OCI-LY3 (cell line): Measurements from ENCODE around the gene FBXL14.

ENCODE experiments used
- H2AFZ ChIP-seq: fragments of 200-600, 300-600 bp; shearing (Covaris generic); 2 replicates; pipeline ENCODE4 v1.6.0; 2014; ENCODE audit warnings: antibody characterized with exemption, low read depth, low read length
- H3K27ac ChIP-seq: fragments of 200-600, 300-600 bp; sonication (generic); 2 replicates; pipeline ENCODE4 v1.5.1; 2014; ENCODE audit warnings: mild to moderate bottlenecking, low read length, moderate library complexity, mixed read lengths
- H3K27me3 ChIP-seq: fragments of 200-600, 300-600 bp; sonication (generic); 2 replicates; pipeline ENCODE4 v1.6.1; 2014; ENCODE audit warnings: low read depth, low read length, mixed read lengths
- H3K36me3 ChIP-seq: fragments of 200-600, 300-600 bp; sonication (generic); replicated peaks from 2 replicates; pipeline ENCODE3; 2014; ENCODE audit warnings: low read depth, low read length, mixed read lengths
- H3K4me1 ChIP-seq: fragments of 300-600, 200-600 bp; sonication (generic); 2 replicates; pipeline ENCODE4 v1.6.1; 2014; ENCODE audit warnings: low read length, mixed read lengths
- H3K4me2 ChIP-seq: fragments of 200-600, 300-600 bp; sonication (generic); 2 replicates; pipeline ENCODE4 v1.6.1; 2014; ENCODE audit warnings: low read length, mixed read lengths
- H3K4me3 ChIP-seq: fragments of 300-600, 200-600 bp; sonication (generic); 2 replicates; pipeline ENCODE4 v1.5.1; 2014; ENCODE audit warnings: antibody characterized with exemption, mild to moderate bottlenecking, low read length, moderate library complexity
- H3K79me2 ChIP-seq: fragments of 300-600, 200-600 bp; shearing (Covaris generic); 2 replicates; pipeline ENCODE4 v1.6.1; 2014; ENCODE audit warnings: mild to moderate bottlenecking, low read length, mixed read lengths
- H3K9ac ChIP-seq: fragments of 300-600, 200-600 bp; shearing (Covaris generic); 2 replicates; pipeline ENCODE4 v1.6.0; 2014; ENCODE audit warnings: mild to moderate bottlenecking, low read length, moderate library complexity
- H3K9me3 ChIP-seq: fragments of 200-600, 300-600 bp; shearing (Covaris generic); 2 replicates; pipeline ENCODE4 v1.6.1; 2014; ENCODE audit warnings: low read length, mixed read lengths; ENCODE audit not compliant: insufficient read depth
- H4K20me1 ChIP-seq: fragments of 200-600, 300-600 bp; sonication (generic); 2 replicates; pipeline ENCODE4 v1.6.1; 2016; ENCODE audit warnings: low read length, mixed read lengths; ENCODE audit not compliant: insufficient read depth
- CTCF ChIP-seq: fragments of 200-600, 300-600 bp; sonication (generic); IDR thresholded peaks from 2 replicates; pipeline ENCODE4 v1.5.1; 2014; ENCODE audit warnings: antibody characterized with exemption, low read length, low read depth
- EZH2phosphoT487 ChIP-seq: fragments of 200-600 bp; shearing (Covaris generic); IDR thresholded peaks from 2 replicates; pipeline ENCODE4 v1.6.1; 2018; ENCODE audit warnings: antibody characterized with exemption, mixed run types, low read depth

FBXL14 gene

GRCh38 chr12:1594261-1595025 is at the start of gene FBXL14:
FBXL14 (minus strand) TSS chr12:1594581; CDS start chr12:1594066, 515 bp downstream.
- H3K79me2 ChIP-seq = peaks cover 23% of the 10 kb centered on the region
- peak within 1 kb of the TSS; percentile 85 for H3K4me3 ChIP-seq
- H3K27me3 ChIP-seq = no peaks in the 10 kb centered on the region
- H4K20me1 ChIP-seq = peaks cover 16% of the 10 kb centered on the region; the same call in 1 of the 2 replicates
- peak within 1 kb of the TSS; percentile 51 for H3K9ac ChIP-seq
- peak within 1 kb of the TSS; percentile 92 for H3K4me2 ChIP-seq
- H2AFZ ChIP-seq = peak within 1 kb of the TSS; percentile 27; the same call in 1 of the 2 replicates
- TF ChIP-seq EZH2phosphoT487 = no peak
- TF ChIP-seq CTCF = no peak
- no peaks in the 10 kb centered on the region for H3K36me3 ChIP-seq
- no peaks in the 10 kb centered on the region for H3K9me3 ChIP-seq
- H3K4me1 ChIP-seq = peaks cover 24% of the 10 kb centered on the region
- H3K27ac ChIP-seq = peak within 1 kb of the TSS; percentile 49

- Histone ChIP-seq H4K20me1 (no peaks in the 10 kb centered on the region), H3K4me3 (no peak overlapping the region), H3K27me3 (no peaks in the 10 kb centered on the region), H3K9me3 (no peaks in the 10 kb centered on the region), H2AFZ (no peak overlapping the region), H3K79me2 (no peaks in the 10 kb centered on the region), H3K4me1 (no peaks in the 10 kb centered on the region), H3K36me3 (no peaks in the 10 kb centered on the region), H3K4me2 (no peak overlapping the region), H3K9ac (no peak overlapping the region), H3K27ac (no peak overlapping the region)
- no peak for TF ChIP-seq CTCF
- TF ChIP-seq EZH2phosphoT487 = no peak
Measured at GRCh38 chr12:1643905-1644533, 49.6 kb upstream of the FBXL14 start.

GRCh38 chr12:1643043-1643442 is 48.7 kb upstream of the FBXL14 start:
- Histone ChIP-seq H3K4me3 (no peak overlapping the region), H3K4me2 (no peak overlapping the region), H3K9ac (no peak overlapping the region), H3K79me2 (no peaks in the 10 kb centered on the region), H3K4me1 (no peaks in the 10 kb centered on the region), H3K9me3 (no peaks in the 10 kb centered on the region), H3K27ac (no peak overlapping the region), H4K20me1 (no peaks in the 10 kb centered on the region), H2AFZ (no peak overlapping the region), H3K27me3 (no peaks in the 10 kb centered on the region), H3K36me3 (no peaks in the 10 kb centered on the region)
- no peak for TF ChIP-seq EZH2phosphoT487
- TF ChIP-seq CTCF = no peak

GRCh38 chr12:1642513-1642912 is 48.1 kb upstream of the FBXL14 start:
- no peaks in the 10 kb centered on the region for H4K20me1 ChIP-seq
- H3K9ac ChIP-seq = no peak overlapping the region
- H3K36me3 ChIP-seq = no peaks in the 10 kb centered on the region
- H3K4me2 ChIP-seq = no peak overlapping the region
- TF ChIP-seq EZH2phosphoT487 = no peak
- no peak for TF ChIP-seq CTCF
- H3K9me3 ChIP-seq = no peaks in the 10 kb centered on the region
- no peaks in the 10 kb centered on the region for H3K4me1 ChIP-seq
- no peak overlapping the region for H2AFZ ChIP-seq
- H3K4me3 ChIP-seq = no peak overlapping the region
- no peaks in the 10 kb centered on the region for H3K79me2 ChIP-seq
- H3K27ac ChIP-seq = no peak overlapping the region
- no peaks in the 10 kb centered on the region for H3K27me3 ChIP-seq
